GM19467 (cell line): ENCODE data around the gene NTN3.
"Not testable (repeated sequence)": the region's sequence is repeated elsewhere in the genome, so short reads cannot be mapped to it uniquely, and the experiment has no call there.

Experiments
- ATAC-seq: cut with Tn5 transposase; IDR thresholded peaks from one replicate; pipeline ENCODE4 v1.9.1; 2021; ENCODE audit warnings: mild to moderate bottlenecking, moderate library complexity; ENCODE audit not compliant: unreplicated experiment

Gene NTN3

GRCh38 chr16:2439598-2439997, 31.5 kb upstream of the NTN3 start:
- ATAC-seq: no peak

GRCh38 chr16:2441143-2441804, 29.8 kb upstream of the NTN3 start:
- not testable (repeated sequence) for ATAC-seq

GRCh38 chr16:2443555-2443954, 27.5 kb upstream of the NTN3 start:
- ATAC-seq: no peak

DNA sequence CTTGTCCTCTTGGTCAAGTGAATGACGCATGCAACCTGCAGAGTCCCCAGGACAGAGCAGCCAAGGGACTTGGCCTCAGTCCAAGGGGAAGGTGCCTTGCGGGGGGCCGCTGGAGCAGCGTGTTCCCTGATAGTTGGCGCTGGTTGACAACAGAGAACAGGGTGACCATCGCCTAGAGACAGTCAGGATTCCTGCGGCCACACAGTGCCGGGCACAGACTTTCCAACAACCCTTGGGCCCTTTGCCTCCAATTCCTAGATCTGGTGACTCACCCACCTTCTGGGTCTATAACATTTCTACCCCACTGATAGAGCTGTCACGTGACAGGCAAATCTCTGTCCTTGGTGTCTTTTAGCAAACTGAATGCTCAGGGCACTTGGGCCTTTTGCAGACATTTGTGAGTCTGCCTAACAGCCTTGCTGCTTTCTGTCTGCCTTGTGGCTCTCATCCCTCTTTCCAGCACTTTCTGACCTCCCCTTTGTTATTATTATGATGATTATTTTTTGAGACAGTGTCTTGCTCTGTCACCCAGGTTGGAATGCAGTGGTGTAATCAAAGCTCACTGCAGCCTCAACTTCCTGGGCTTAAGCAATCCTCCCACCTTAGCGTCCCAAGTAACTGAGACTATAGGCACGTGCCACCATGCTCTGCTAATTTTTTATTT, 23.0 kb upstream of the NTN3 start:
- ATAC-seq: no peak

DNA sequence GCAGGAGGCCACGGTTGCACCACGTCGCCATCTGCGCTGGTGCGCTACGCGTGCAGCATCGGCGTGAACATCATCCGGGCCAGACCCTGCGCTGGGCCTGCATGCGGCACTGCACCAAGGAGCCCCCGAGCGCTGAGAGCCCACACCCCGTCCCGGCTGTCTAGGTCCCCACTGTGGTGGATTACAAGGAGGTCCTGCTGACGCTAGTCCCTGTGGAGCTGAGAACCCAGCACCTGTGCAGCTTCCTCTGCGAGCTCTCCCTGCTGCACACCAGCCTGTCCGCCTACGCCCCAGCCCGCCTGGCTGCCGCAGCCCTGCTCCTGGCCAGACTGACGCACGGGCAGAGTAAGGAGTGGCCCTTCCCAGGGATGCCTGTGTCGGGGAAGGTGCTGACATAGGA, 22.0 kb upstream of the NTN3 start:
- no peak for ATAC-seq

DNA sequence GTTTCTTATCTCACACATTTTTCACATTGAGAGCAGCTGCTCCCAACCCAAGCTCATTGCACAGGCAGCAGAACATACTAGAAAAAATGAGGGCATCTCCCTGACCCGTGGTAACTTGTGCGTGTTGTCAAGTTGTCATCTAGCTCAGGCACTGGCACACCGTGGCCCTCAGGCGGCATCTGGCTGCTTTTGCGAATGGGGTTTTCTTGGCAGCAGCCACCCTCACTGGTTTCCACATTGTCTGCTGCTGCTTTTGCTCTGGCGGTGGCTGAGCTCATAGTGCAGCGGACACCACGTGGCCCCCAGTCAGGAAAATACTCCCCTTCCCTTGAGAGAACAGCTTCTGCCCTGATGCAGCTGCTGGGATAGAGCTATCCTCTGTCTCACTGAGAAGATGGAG, 20.6 kb upstream of the NTN3 start:
- ATAC-seq: no peak

GRCh38 chr16:2450975-2451381, 20.1 kb upstream of the NTN3 start:
- ATAC-seq: no peak

GRCh38 chr16:2451851-2452320, 19.2 kb upstream of the NTN3 start:
- no peak for ATAC-seq

- ATAC-seq: no peak
These were observed 18.4 kb upstream of the NTN3 start for GRCh38 chr16:2452650-2453049.

DNA sequence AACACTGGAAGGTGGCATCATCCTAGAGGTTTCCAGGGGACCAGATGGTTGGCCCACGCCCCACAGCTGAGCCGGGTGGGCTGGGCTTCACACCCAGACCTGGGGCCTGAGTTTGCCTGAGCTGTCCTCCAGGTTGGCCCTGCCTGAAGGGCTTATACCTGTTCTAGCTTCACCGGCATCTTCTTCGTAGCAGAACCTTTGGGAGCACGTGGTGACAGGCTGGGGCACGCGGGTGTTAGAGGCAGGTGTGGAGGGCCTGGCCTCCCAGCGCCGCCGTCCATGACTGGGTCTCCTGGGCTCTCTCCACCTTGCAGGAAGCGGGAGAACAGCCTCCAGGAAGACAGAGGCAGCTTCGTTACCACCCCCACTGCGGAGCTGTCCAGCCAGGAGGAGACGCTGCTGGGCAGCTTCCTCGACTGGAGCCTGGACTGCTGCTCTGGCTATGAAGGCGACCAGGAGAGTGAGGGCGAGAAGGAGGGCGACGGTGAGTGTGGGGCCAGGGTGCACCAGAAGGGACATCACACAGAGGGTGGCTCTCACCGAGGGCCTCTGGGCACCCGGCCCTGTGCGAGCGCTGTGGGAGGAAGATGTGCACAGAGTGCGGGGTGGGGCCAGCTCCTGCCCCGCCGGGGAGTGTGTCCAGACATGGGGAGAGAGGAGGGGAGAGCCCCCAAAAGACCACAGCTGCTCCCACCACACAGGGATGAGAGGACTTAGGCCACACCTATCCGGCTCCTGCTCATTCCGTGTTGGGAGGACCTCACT, 15.8 kb upstream of the NTN3 start:
- ATAC-seq: no peak

- ATAC-seq: no peak
These were observed 14.4 kb upstream of the NTN3 start for GRCh38 chr16:2456551-2457153.

- no peak for ATAC-seq
These were observed 13.8 kb upstream of the NTN3 start for GRCh38 chr16:2457267-2457666.

GRCh38 chr16:2457946-2458345, 13.2 kb upstream of the NTN3 start:
- ATAC-seq: no peak

DNA sequence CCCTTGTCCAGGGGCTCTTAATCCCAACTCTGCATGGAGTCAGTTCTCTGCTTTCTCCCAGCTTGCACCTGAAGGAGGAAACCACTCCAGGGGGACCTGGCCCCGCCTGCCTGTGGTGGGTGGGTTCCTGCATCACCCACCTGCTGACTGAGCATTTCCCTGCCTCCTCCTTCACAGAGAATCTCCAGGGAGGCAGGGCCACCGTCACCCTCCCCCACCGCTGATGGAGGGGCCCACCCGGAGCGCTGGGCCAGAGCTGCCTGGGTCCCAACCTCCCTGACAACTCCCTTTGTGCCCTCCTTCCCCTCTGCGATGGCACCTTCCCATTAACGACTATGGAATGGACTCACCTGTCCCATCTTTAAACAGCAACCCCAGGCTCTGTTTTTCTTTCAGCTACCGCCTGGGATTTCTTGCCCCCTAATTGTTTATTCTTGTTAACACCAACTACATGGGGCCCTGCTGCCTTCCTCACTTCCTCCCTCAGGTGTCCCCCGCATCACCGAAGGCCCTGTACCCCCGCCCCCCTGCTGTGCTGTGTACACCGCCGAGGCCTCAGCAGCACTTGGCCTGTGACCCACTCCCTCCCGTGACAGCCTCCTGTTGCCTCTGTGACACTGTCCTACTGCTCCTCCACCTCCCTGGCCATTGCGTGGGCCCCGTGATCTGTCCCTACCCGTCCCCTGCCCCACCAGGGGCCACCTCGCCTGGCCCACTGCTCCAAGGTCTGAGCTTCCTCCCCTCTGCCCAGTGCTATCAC, 12.0 kb upstream of the NTN3 start:
- ATAC-seq: no peak

GRCh38 chr16:2459647-2460390, 11.3 kb upstream of the NTN3 start, which contains the start of gene TEDC2:
Gene TEDC2, plus strand, starts transcription at chr16:2460109. Its CDS starts 36 bp downstream, at chr16:2460145.
- peak; percentile 75 for ATAC-seq

- no peak for ATAC-seq
These were observed 10.7 kb upstream of the NTN3 start for GRCh38 chr16:2460391-2460713.

GRCh38 chr16:2460916-2461315, 10.2 kb upstream of the NTN3 start:
- no peak for ATAC-seq

GRCh38 chr16:2462031-2462866, 8.8 kb upstream of the NTN3 start:
- no peak for ATAC-seq

DNA sequence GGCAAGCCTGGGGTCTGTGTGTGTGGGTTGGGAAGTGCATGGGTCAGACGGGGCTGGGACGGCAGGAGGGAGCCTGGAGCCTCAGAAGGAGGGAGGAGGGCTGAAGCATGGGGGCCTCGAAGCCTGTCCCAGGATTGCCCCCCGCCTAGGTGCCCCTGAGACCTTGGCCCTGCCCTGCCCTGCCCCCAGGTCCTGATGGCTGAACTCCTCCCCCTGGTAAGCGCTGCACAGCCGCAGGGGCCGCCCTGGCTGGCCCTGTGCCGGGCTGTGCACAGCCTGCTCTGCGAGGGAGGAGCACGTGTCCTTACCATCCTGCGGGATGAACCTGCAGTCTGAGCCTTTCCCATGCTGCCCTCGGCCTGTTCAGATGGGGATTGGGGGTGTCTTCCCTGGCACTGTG, 6.8 kb upstream of the NTN3 start:
- ATAC-seq: no peak
